Ovary (tissue), 3 donors: Measurements from ENCODE around the gene FLYWCH1.

Source experiments
- POLR2A ChIP-seq: fragments of 450-650 bp; IDR thresholded peaks from one replicate; pipeline ENCODE4 v1.6.1; 2017; ENCODE audit warnings: antibody characterized with exemption, mild to moderate bottlenecking, moderate library complexity
- TF ChIP-seq, protein P1 (sequence below), 3 donors: fragments of 450-650 bp in 2 of 3; fragments of 200-600 bp in 1 of 3; IDR thresholded peaks; one replicate each; pipeline versions ENCODE4 v1.5.1 to v1.8.0; 2016 to 2022; ENCODE audit warnings: antibody characterized with exemption in 3 of 3, mild to moderate bottlenecking in 1 of 3
- donor health status: DM: no; HTN: no; CAD: no.

DNA sequence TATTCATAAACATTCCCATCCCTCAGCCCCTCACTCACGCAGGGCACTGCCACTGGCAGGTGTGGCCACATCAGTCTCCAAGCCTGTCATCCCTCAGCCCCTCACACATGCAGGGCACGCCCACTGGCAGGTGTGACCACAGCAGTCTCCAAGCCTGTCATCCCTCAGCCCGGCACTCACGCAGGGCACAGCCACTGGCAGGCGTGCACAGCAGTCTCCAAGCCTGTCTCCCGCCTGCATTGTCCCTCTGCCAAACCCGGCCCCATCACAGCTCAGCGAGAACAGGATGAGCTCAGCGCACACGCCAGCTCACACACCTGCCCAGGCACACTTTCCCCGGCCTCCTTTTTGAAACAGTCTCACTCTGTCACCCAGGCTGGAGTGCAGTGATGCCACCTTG lies 40.9 kb downstream of the FLYWCH1 start:
- TF ChIP-seq, protein P1, sequence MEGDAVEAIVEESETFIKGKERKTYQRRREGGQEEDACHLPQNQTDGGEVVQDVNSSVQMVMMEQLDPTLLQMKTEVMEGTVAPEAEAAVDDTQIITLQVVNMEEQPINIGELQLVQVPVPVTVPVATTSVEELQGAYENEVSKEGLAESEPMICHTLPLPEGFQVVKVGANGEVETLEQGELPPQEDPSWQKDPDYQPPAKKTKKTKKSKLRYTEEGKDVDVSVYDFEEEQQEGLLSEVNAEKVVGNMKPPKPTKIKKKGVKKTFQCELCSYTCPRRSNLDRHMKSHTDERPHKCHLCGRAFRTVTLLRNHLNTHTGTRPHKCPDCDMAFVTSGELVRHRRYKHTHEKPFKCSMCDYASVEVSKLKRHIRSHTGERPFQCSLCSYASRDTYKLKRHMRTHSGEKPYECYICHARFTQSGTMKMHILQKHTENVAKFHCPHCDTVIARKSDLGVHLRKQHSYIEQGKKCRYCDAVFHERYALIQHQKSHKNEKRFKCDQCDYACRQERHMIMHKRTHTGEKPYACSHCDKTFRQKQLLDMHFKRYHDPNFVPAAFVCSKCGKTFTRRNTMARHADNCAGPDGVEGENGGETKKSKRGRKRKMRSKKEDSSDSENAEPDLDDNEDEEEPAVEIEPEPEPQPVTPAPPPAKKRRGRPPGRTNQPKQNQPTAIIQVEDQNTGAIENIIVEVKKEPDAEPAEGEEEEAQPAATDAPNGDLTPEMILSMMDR (IDR thresholded peaks at IDR 0.05) = no peak
- TF ChIP-seq POLR2A = no peak
